Ramos (cell line): ENCODE data around the gene ZBTB11.
"Not testable (repeated sequence)": the region's sequence is repeated elsewhere in the genome, so short reads cannot be mapped to it uniquely, and the experiment has no call there.

ENCODE experiments used
- in situ Hi-C: fragments of 300-500 bp; cut with MboI; formaldehyde crosslinking; loops from one replicate; pipeline ENCODE4 v1.14.3; 2022; ENCODE audit warnings: low sequenced_read_pairs; ENCODE audit not compliant: unreplicated experiment

The ZBTB11 gene

DNA sequence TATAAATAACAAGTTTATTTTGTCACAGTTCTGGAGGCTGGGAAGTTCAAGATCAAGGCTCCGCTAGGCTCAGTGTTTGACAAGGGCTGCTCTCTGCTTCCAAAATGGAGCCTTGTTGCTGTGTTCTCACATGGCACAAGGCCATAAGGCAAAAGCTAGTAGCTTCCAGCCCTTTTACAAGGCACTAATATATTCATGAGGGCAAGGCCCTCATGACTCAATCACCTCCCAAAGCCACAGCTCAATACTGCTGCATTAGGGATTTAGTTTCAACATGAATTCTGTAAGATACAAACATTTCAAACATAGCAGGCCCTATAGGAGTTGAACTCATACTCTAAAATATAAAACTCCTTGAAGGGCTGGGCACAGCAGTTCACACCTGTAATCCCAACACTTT lies 30.2 kb downstream of the ZBTB11 start:
- in situ Hi-C loops = no loop called here

DNA sequence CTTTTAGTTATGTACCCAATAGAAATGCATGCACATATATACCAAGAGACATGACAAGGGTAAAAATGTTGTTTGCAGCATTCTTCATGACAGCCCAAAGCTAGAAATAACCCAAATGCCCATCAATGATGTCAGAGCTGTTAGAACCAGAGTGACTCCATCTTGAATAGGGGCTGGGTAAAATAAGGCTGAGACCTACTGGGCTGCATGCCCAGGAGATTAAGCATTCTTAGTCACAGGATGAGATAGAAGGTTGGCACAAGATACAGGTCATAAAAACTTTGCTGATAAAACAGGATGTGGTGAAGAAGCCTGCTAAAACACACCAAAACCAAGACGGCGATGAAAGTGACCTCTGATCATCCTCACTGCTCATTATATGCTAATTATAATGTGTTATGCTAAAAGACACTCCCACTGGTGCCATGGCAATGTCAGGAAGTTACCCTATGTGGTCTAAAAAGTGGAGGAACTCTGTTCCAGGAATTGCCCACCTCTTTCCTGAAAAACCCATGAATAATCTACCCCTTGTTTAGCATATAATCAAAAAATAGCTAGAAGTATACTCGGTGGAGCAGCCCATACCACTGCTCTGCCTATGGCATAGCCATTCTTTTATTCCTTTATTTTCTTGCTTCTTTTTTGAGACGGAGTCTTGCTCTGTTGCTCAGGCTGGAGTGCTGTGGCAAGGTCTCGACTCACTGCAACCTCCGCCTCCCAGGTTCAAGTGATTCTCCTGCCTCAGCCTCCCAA lies 32.9 kb downstream of the ZBTB11 start:
- in situ Hi-C loops = no loop called here

DNA sequence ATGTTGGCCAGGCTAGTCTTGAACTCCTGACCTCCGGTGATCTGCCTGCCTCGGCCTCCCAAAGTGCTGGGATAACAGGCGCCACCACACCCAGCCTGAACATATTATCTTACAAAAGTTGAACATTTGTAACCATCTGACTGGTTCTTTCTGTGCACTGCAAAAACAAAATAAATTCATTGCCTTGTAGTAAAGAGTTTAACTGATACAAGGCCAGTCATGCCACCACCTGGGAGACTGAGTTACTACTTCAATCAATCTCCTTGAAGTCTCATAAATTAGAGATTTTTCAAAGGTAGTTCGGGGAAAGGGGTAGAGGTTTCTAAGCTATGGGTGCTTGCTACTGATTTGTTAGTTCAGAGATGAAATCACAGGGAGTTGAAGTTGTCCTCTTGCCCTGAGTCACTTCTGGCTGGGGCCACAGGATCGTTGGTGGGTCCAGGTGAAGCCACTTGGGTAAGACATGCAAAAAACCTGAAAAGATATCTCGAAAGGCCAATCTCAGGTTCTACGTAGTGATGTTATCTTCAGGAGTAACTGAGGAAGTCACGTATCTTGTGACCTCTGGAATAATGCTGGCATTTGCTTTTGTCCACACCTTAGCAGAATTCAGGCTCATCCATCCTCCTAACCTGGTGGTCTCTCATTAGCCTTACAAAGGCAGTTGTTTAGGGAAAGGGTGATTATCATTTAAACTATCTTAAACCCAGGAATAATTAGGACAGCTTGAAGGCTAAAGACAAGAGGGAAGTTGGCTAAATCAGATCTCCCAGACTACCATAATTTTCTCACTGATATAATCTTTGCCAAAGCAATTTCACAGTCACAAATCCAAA lies 33.7 kb downstream of the ZBTB11 start:
- in situ Hi-C loops = no loop called here

DNA sequence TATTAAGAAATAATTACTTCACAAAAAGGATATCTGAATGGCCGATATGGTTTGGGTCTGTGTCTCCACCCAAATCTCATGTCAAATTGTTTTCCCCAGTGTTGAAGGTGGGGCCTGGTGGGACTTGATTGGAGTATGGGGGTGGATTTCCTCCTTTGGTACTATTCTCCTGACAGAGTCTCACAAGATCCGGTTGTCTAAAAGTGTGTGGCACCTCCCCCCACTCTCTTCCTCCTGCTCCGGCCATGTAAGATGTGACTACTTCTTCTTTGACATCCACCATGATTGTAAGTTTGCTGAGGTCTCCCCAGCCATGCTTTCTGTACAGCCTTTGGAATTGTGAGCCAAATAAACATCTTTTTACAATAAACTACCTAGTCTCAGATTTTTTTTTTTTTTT lies 34.5 kb downstream of the ZBTB11 start:
- in situ Hi-C loops = no loop called here

DNA sequence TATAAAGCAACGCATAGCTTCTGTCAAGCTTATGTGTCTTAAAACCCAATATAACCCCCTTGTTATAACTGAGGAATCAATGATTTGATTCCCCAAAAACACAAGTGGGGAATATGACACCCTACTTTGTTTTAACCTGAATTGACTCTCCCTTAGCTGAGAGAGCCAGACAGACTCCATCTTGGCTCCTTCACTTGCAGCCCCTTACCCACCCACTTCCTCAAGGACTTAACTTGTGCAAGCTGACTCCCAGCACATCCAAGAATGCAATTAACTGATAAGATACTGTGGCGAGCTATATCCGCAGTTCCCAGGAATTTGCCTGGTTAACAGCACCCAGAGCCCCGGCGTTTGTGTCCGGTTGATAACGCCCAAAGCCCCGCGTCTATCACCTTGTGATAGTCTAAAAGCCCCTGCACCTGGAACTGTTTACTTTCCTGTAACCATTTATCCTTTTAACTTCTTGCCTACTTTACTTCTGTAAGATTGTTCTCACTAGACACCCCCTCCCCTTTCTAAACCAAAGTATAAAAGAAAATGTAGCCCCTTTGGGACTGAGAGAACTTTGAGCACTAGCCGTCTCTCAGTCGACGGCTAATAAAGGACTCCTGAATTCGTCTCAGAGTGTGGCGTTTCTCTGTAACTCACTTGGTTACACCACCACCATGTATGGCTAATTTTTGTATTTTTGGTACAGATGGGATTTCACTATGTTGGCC lies 35.4 kb downstream of the ZBTB11 start:
- in situ Hi-C loops = not testable (repeated sequence)

DNA sequence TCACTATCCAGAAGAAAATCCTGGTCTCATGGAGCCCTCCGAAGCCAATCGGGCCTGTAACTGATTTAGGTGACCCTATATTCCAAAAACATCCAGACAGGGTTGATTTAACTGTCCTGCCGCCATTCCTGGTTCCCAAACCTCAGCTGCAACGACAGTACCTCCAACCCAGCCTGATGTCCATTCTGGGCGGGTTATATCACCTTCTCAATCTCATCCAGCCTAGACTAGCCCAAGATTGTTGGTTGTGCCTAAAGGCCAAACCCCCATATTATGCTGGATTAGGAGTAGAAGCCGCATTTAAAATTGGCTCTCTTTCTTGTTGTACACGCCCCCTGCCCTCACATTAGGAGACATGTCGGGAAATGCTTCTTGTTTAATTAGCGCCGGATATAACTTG lies 36.7 kb downstream of the ZBTB11 start:
- in situ Hi-C loops = no loop called here

DNA sequence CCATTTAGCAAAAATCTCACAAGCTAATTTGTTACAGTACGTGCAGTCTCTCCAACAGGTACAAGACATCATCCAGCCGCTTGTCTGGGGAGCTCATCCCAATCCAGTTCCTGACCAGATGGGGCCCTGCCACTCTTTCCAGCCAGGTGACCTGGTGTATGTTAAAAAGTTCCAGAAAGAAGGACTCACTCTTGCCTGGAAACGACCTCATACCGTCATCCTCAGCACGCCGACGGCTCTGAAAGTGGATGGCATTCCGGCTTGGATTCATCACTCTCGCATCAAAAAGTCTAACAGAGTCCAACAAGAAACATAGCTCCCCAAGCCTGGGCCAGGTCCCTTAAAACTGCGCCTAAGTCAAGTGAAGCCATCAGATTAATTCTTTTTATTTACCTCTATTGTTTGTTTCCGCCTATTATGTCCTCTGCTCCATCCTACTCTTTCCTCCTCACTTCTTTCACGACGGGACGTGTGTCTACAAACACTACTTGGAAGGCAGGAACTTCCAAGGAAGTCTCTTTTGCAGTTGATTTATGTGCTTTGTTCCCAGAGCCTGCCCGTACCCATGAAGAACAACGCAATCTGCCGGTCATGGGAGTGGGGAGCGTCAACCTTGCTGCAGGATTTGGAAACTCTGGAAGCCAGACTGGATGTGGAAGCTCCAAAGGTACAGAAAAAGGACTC lies 37.5 kb downstream of the ZBTB11 start:
- in situ Hi-C loops = no loop called here

DNA sequence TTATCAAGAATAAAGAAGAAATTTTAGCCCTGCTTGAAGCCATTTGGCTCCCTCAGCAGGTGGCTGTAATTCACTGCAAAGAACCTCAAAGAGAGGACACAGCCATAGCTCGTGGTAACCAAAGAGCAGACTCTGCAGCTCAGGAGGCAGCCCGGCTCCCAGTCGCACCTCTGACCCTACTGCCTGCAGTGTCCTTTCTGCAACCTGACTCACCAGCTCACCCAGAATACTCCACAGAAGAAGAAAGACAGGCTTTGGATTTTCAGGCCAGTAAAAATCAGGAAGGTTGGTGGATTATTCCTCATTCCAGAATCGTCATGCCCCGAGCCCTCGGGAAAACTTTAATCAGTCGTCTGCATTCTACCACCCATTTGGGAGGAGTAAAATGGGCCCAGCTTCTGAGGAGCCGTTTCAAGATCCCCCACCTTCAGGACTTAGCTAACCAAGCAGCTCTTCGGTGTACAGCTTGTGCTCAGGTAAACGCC lies 38.6 kb downstream of the ZBTB11 start:
- in situ Hi-C loops = no loop called here

DNA sequence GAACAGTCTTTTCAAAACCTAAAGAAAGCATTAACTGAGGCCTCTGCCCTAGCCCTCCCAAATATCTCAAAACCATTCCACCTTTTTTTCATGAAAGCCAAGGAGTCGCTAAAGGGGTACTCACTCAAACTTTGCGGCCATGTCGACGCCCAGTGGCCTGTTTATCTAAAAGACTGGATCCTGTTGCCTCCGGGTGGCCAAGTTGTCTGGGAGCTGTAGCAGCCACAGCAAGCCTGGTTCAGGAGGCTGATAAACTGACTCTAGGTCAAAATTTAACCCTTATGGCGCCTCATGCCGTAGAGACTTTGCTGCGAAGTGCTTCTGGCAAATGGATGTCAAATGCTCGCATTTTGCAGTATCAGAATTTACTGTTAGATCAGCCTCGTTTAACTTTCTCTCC lies 39.5 kb downstream of the ZBTB11 start:
- in situ Hi-C loops = no loop called here

DNA sequence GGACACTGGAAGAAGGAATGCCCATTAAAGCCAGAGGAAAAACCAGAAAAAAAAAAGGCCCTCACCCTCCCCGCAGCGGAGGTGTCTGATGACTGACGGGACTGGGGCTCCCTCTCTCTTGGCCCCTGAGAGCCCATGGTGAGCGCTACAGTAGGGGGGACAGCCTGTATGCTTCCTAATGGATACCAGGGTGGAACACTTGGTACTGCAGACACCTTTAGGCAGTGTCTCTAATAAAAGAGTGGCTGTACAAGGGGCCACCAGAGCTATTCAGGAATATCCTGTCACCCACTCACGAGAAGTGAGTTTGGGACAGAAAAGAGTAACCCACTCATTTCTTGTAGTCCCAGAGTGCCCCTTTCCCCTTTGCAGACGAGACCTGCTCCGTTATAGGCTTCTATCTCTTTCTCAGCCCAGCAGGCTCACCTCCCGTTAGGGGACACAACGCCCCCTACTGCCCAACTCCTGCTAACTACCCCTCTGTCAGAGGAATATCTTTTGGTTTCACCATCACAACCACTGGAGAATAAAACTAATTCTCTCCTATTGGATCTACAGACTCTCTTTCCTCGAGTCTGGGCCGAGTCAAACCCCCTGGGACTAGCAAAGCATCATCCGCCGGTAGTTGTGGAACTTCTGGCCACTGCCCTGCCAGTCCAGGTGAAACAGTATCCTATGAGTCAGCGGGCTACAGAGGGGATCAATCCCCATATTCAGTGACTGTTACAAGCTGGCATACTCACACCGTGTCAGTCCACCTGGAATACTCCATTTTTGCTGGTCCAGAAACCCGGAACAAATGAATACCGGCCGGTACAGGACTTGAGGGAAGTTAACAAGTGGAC lies 40.8 kb downstream of the ZBTB11 start:
- in situ Hi-C loops = no loop called here

DNA sequence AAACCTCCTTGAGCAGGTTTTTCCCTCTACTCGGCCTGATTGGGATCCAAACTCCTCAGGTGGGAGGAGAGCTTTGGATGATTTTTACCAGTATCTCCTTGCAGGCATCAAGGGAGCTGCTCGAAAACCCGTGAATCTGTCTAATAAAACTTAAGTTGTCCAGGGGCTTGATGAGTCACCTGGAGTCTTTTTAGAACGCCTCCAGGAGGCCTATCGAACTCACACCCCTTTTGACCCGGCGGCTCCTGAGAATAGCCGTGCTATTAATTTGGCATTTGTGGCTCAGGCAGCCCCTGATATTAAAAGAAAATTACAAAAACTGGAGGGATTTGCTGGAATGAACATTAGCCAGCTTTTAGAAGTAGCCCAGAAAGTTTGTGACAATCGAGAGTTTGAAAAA lies 41.6 kb downstream of the ZBTB11 start:
- in situ Hi-C loops = no loop called here

DNA sequence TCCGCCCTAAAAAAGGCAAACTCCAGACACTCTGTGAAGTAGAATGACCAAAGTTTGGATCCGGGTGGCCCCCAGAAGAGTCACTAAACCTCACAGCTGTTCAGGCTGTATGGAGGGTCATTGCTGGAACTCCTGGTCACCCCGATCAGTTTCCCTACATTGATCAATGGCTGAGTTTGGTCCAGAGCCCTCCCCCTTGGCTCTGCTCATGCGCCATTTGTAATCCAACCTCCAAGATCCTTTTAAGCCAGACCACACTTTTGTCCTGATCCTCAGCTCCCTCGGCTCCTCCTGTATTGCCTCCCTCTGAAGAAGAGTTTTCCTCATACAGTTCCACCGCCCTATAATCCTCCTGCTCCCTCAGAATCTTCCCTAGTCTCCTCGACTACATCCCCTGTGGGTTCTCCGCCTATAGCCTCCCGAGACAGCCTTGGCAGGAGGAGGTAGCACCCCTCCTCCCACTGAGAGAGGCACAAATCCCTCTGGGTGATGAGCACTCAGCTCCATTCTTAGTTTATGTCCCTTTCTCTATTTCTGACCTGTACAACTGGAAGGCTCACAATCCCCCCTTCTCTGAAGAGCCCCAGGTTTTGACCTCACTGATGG lies 42.2 kb downstream of the ZBTB11 start:
- in situ Hi-C loops = no loop called here

DNA sequence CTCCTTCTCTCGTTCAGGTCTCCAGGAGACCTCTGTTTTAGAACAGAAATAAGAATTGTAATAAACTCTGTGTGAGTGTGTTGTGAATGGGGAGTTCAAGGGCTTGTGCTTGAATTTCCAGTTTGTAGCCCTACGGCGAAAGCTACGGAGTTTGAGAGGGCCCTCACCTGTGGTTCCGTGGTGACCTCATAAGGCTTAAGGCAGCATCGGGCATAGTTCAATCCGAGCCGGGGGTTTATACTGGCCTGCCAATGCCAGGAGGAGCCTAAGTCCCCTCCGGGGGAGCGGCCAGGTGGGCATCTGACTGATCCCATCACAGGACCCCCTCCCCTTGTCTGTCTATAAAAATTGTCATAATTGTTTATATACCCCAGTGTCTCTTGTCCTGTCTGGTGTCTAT lies 43.7 kb downstream of the ZBTB11 start:
- in situ Hi-C loops = no loop called here

DNA sequence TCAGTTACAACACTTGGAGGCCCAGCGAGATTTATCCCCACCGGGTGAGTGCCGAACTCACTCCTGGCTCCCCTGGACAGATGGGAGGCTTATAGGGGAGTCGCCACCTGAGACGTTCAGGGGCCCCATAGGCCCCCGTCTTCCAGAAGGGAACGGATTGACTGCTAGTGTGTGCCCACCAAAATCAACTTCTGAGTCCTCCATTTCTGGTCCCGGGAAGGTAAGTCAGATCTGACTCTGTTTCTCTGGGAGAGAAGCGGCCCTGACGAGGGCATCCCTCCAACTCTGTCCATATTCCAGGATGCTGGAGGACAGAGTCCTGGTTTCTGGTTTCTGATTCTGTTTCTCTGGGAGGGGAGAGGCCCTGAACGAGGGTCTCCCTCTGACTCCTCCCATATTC lies 44.3 kb downstream of the ZBTB11 start:
- in situ Hi-C loops = no loop called here

DNA sequence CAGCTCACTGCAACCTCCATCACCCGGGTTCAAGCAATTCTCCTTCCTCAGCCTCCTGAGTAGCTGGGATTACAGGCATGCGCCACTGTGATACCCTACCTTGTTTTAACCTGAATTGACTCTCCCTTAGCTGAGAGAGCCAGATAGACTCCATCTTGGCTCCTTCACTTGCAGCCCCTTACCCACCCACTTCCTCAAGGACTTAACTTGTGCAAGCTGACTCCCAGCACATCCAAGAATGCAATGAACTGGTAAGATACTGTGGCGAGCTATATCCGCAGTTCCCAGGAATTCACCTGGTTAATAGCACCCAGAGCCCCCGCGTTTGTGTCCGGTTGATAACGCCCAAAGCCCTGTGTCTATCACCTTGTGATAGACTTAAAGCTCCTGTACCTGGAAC lies 45.0 kb downstream of the ZBTB11 start:
- in situ Hi-C loops = not testable (repeated sequence)

DNA sequence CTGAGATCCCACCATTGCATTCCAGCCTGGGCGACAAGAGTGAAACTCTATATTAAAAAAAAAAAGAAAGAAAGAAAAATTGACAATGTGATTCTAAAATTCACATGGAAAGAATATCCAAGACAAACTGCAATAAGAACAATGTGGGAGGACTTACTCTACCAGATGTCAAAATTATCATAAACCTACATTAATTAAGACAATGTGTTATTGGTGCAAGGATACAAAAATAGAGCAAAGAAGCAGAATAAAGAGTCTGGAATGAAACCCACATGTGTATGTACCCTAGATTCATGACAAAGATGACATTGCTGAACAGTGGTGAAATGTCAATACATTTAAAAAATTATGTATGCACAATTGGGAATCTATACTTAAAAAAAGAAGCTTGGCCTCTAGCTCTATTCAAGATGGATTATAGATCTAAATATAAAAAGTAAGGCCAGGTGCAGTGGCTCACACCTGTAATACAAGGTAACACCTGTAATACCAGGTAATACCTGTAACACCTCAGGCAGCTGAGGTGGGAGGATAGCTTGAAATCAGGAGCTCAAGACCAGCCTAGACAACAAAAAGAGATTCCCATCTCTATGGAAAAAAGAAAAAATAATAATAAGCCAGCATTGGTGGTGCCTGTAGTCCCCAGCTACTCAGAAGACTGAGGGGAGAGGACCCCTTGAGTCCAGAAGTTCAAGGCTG lies 45.7 kb downstream of the ZBTB11 start:
- in situ Hi-C loops = no loop called here

DNA sequence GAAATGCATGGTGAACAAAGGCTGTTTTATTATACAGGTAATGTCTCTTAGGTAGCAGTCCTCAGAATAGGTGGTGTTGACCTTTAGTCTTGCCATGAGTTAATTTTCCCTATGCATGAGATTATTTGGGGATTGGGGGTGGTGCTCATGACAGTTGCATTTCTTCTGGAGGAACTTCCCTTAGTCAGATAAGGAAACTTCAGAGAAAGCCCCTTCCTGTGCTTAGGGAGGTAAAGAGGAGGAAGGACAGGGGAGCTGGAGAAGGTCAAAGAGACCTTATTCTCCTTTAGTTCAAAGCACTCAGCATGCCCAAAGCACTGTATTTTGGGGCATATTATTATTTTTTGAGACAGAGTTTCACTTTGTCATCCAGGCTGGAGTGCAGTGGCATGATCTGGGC lies 47.7 kb downstream of the ZBTB11 start:
- in situ Hi-C loops = no loop called here

DNA sequence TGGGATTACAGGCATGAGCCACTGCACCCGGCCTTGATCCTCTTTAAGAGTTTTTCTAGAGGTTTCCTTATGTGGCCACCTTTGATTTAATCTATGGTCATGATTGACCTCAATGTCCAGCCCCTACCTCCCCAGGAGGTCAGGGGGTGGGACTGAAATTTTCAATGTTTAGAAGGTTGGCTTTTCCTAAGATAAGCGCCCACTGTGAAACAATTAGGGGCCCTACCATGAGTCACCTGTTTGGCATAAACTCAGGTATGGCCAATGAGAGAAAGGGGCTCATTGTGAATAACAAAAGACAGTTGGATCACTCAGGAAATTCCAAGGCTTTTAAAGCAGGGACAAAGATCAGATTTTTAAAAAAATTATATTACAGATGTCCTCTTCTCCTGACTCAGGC lies 51.1 kb downstream of the ZBTB11 start:
- in situ Hi-C loops = no loop called here

DNA sequence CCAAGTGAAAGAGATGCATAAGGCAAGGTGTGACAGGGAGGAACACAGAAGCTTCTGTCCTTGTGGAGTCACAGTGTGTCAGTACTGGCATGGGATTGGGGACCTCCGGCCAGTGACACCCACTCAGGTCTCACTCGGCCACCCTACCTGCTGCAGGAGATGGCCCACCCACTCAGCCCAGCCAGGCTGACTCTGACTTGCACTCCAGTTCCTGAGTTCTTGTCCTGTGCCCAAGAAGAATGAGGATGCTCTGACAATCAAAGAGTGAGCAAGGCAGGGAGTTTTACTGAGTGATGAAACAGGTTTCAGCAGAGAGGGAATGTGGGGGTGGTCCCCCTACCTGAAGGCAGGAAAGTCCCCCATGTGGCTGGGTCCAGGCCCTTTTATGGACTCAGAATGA lies 52.1 kb downstream of the ZBTB11 start:
- in situ Hi-C loops = no loop called here
